ENCODE data around the gene WASHC3.

DNA sequence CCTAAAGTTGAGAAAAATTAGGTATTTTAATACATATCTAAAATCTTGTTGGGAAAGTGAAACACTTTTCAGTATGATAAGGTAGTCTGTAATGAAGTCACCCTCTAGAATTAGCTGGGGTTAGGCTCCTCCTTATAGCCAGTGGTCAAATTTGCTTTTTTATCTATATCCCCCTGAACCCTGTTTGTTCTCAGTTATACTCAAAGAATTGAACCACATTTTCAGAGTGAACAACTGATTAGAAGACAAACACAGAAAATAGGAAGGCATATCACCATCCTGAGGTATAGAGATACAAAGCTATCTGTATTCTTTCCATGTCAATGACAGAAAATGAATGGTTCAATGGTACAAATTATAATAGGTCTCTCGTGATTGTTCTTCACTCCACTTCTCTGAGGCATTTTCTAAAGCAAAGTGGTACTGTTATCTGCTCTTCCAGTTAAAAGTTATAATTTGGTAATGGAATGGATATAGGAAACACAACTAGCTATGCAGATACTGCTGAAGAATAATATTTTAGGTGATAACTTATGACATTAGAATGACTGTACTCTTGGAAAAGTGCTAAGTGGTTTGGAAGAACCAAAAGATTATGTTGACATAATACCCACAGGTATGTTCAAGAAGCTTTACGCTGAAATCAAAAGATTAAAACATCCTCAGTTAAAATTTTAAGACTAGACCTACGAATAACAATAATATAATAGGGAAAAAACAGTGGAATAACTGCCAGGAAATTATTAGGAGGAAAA lies 27.6 kb downstream of the WASHC3 start:
- TF ChIP-seq EZH2 (IDR thresholded peaks at IDR 0.05) (no peak), EZH2phosphoT487 (IDR thresholded peaks at IDR 0.05) (no peak)
- TF ChIP-seq, protein P1, sequence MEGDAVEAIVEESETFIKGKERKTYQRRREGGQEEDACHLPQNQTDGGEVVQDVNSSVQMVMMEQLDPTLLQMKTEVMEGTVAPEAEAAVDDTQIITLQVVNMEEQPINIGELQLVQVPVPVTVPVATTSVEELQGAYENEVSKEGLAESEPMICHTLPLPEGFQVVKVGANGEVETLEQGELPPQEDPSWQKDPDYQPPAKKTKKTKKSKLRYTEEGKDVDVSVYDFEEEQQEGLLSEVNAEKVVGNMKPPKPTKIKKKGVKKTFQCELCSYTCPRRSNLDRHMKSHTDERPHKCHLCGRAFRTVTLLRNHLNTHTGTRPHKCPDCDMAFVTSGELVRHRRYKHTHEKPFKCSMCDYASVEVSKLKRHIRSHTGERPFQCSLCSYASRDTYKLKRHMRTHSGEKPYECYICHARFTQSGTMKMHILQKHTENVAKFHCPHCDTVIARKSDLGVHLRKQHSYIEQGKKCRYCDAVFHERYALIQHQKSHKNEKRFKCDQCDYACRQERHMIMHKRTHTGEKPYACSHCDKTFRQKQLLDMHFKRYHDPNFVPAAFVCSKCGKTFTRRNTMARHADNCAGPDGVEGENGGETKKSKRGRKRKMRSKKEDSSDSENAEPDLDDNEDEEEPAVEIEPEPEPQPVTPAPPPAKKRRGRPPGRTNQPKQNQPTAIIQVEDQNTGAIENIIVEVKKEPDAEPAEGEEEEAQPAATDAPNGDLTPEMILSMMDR (IDR thresholded peaks at IDR 0.05): no peak
